ENCODE data around the gene RYR1.

Gene RYR1

GRCh38 chr19:38429055-38429810 lies 4.3 kb upstream of the RYR1 start:
- no peak for DNase-seq

- DNase-seq: no peak
These were observed 3.7 kb upstream of the RYR1 start for GRCh38 chr19:38429811-38430156.

- DNase-seq: no peak
These were observed 2.6 kb upstream of the RYR1 start for GRCh38 chr19:38430931-38431330.

GRCh38 chr19:38434549-38435051 lies 1.1 kb downstream of the RYR1 start:
- DNase-seq: no peak

- DNase-seq: no peak
These were observed 3.8 kb downstream of the RYR1 start for GRCh38 chr19:38437295-38437694.

GRCh38 chr19:38437917-38438316 lies 4.4 kb downstream of the RYR1 start:
- no peak for DNase-seq

GRCh38 chr19:38440592-38440991 lies 7.1 kb downstream of the RYR1 start:
- no peak for DNase-seq

- no peak for DNase-seq
These were observed 8.3 kb downstream of the RYR1 start for GRCh38 chr19:38441657-38442348.

- DNase-seq: no peak
These were observed 9.2 kb downstream of the RYR1 start for GRCh38 chr19:38442736-38443135.

GRCh38 chr19:38443458-38443999 lies 10.0 kb downstream of the RYR1 start:
- DNase-seq: no peak

GRCh38 chr19:38444026-38444425 lies 10.5 kb downstream of the RYR1 start:
- no peak for DNase-seq

- DNase-seq: no peak
These were observed 11.9 kb downstream of the RYR1 start for GRCh38 chr19:38445362-38445761.

- DNase-seq: no peak
These were observed 14.7 kb downstream of the RYR1 start for GRCh38 chr19:38448225-38448624.

GRCh38 chr19:38449518-38449917 lies 16.0 kb downstream of the RYR1 start:
- DNase-seq: no peak

- no peak for DNase-seq
These were observed 17.5 kb downstream of the RYR1 start for GRCh38 chr19:38451036-38451435.

- no peak for DNase-seq
These were observed 18.1 kb downstream of the RYR1 start for GRCh38 chr19:38451629-38452028.

- DNase-seq: no peak
These were observed 19.2 kb downstream of the RYR1 start for GRCh38 chr19:38452430-38453366.

- DNase-seq: no peak
These were observed 20.1 kb downstream of the RYR1 start for GRCh38 chr19:38453596-38453995.

GRCh38 chr19:38455031-38455430 lies 21.5 kb downstream of the RYR1 start:
- DNase-seq: no peak

GRCh38 chr19:38457202-38457601 lies 23.7 kb downstream of the RYR1 start:
- DNase-seq: no peak

GRCh38 chr19:38457690-38458405 lies 24.4 kb downstream of the RYR1 start:
- no peak for DNase-seq

- DNase-seq: no peak
These were observed 25.5 kb downstream of the RYR1 start for GRCh38 chr19:38458991-38459390.

All from activated effector memory CD4-positive, alpha-beta T cell treated with Interleukin-2 at 50 U/mL for 16 hours (primary cell).